Adipocyte (in vitro differentiated cells): ENCODE measurements around the gene MYO5B.

Source experiments
- DNase-seq: peaks from one replicate; pipeline ENCODE4 v3.0.0-alpha.2; 2015; ENCODE audit warnings: low read depth
- H3K27me3 ChIP-seq: replicated peaks from 2 replicates; pipeline ENCODE4 v1.7.0; 2013; ENCODE audit warnings: mild to moderate bottlenecking, low read length, moderate library complexity; ENCODE audit not compliant: control insufficient read depth, insufficient read depth
- H3K36me3 ChIP-seq: 2 replicates; pipeline ENCODE4 v1.7.0; 2013; ENCODE audit warnings: low read length, mild to moderate bottlenecking, moderate library complexity; ENCODE audit not compliant: control insufficient read depth, insufficient read depth, severe bottlenecking
- H3K4me1 ChIP-seq: 2 replicates; pipeline ENCODE4 v1.7.0; 2013; ENCODE audit warnings: mild to moderate bottlenecking, low read length, moderate library complexity; ENCODE audit not compliant: control insufficient read depth, insufficient read depth
- H3K4me3 ChIP-seq: 2 replicates; pipeline ENCODE4 v1.7.0; 2013; ENCODE audit warnings: mild to moderate bottlenecking, low read length, moderate library complexity
- H3K9ac ChIP-seq: 2 replicates; pipeline ENCODE4 v1.7.0; 2013; ENCODE audit warnings: mild to moderate bottlenecking, low read length, moderate library complexity
- H3K9me3 ChIP-seq: 2 replicates; pipeline ENCODE4 v1.7.0; 2013; ENCODE audit warnings: mild to moderate bottlenecking, low read length, moderate library complexity; ENCODE audit not compliant: control insufficient read depth

MYO5B gene

GRCh38 chr18:49966090-49966489 is 228.9 kb downstream of the MYO5B start:
- no peaks in the 10 kb centered on the region for H3K9me3 ChIP-seq

GRCh38 chr18:49963217-49963616 is 231.7 kb downstream of the MYO5B start:
- no peak for DNase-seq
- no peak overlapping the region for H3K9ac ChIP-seq
- H3K4me3 ChIP-seq, result no peak overlapping the region
- H3K9me3 ChIP-seq, result no peaks in the 10 kb centered on the region
- peaks cover 26% of the 10 kb centered on the region for H3K27me3 ChIP-seq
- H3K36me3 ChIP-seq, result no peaks in the 10 kb centered on the region
- no peaks in the 10 kb centered on the region for H3K4me1 ChIP-seq

More at GRCh38 chr18:49966090-49966489, 228.9 kb downstream of the MYO5B start:
- no peak for DNase-seq
- Histone ChIP-seq H3K4me3 (no peak overlapping the region), H3K36me3 (no peaks in the 10 kb centered on the region), H3K9ac (no peak overlapping the region), H3K4me1 (no peaks in the 10 kb centered on the region), H3K27me3 (peaks cover 26% of the 10 kb centered on the region)

- no peak overlapping the region for H3K9ac ChIP-seq
- H3K4me3 ChIP-seq, result no peak overlapping the region
- H3K9me3 ChIP-seq, result no peaks in the 10 kb centered on the region
- H3K36me3 ChIP-seq, result no peaks in the 10 kb centered on the region
- DNase-seq, result no peak
- no peaks in the 10 kb centered on the region for H3K4me1 ChIP-seq
- peaks cover 21% of the 10 kb centered on the region for H3K27me3 ChIP-seq
Measured at GRCh38 chr18:49961271-49961670, 233.7 kb downstream of the MYO5B start.

- Histone ChIP-seq H3K9ac (no peak overlapping the region), H3K9me3 (no peaks in the 10 kb centered on the region), H3K4me3 (no peak overlapping the region), H3K36me3 (no peaks in the 10 kb centered on the region), H3K4me1 (no peaks in the 10 kb centered on the region), H3K27me3 (peaks cover 18% of the 10 kb centered on the region)
- no peak for DNase-seq
Measured at GRCh38 chr18:49960376-49960775, 234.6 kb downstream of the MYO5B start.

GRCh38 chr18:49959176-49959575 is 235.8 kb downstream of the MYO5B start:
- no peak for DNase-seq

GRCh38 chr18:49955263-49955662 is 239.7 kb downstream of the MYO5B start:
- no peaks in the 10 kb centered on the region for H3K36me3 ChIP-seq
- H3K9me3 ChIP-seq, result no peaks in the 10 kb centered on the region
- H3K27me3 ChIP-seq, result peaks cover 36% of the 10 kb centered on the region
- H3K4me3 ChIP-seq, result no peak overlapping the region
- H3K9ac ChIP-seq, result no peak overlapping the region
- DNase-seq, result no peak
- H3K4me1 ChIP-seq, result no peaks in the 10 kb centered on the region

More at GRCh38 chr18:49959176-49959575, 235.8 kb downstream of the MYO5B start:
- peaks cover 17% of the 10 kb centered on the region for H3K27me3 ChIP-seq
- no peak overlapping the region for H3K9ac ChIP-seq
- H3K9me3 ChIP-seq, result no peaks in the 10 kb centered on the region
- H3K36me3 ChIP-seq, result no peaks in the 10 kb centered on the region
- H3K4me3 ChIP-seq, result no peak overlapping the region
- no peaks in the 10 kb centered on the region for H3K4me1 ChIP-seq

- no peak for DNase-seq
- Histone ChIP-seq H3K4me1 (peaks cover 4% of the 10 kb centered on the region), H3K9ac (no peak overlapping the region), H3K36me3 (no peaks in the 10 kb centered on the region), H3K27me3 (peaks cover 33% of the 10 kb centered on the region), H3K9me3 (no peaks in the 10 kb centered on the region), H3K4me3 (no peak overlapping the region)
Measured at GRCh38 chr18:49953391-49953790, 241.6 kb downstream of the MYO5B start.

GRCh38 chr18:49949951-49950395 is 245.0 kb downstream of the MYO5B start:
- Histone ChIP-seq H3K4me3 (no peak overlapping the region), H3K36me3 (no peaks in the 10 kb centered on the region), H3K9ac (no peak overlapping the region), H3K27me3 (peaks cover 33% of the 10 kb centered on the region), H3K4me1 (peaks cover 4% of the 10 kb centered on the region), H3K9me3 (no peaks in the 10 kb centered on the region)
- DNase-seq, result no peak

GRCh38 chr18:49948975-49949374 is 246.0 kb downstream of the MYO5B start:
- Histone ChIP-seq H3K4me3 (no peak overlapping the region), H3K36me3 (no peaks in the 10 kb centered on the region), H3K27me3 (peaks cover 25% of the 10 kb centered on the region), H3K4me1 (peaks cover 4% of the 10 kb centered on the region), H3K9ac (no peak overlapping the region), H3K9me3 (no peaks in the 10 kb centered on the region)
- no peak for DNase-seq

GRCh38 chr18:49944663-49945062 is 250.3 kb downstream of the MYO5B start:
- peaks cover 4% of the 10 kb centered on the region for H3K4me1 ChIP-seq
- no peaks in the 10 kb centered on the region for H3K9me3 ChIP-seq
- H3K4me3 ChIP-seq, result no peak overlapping the region
- H3K27me3 ChIP-seq, result no peaks in the 10 kb centered on the region
- H3K9ac ChIP-seq, result no peak overlapping the region
- no peaks in the 10 kb centered on the region for H3K36me3 ChIP-seq
- DNase-seq, result no peak

GRCh38 chr18:49936821-49937220 is 258.1 kb downstream of the MYO5B start:
- H3K4me1 ChIP-seq, result peaks cover 17% of the 10 kb centered on the region
- no peak for DNase-seq
- no peak overlapping the region for H3K9ac ChIP-seq
- H3K36me3 ChIP-seq, result no peaks in the 10 kb centered on the region
- no peaks in the 10 kb centered on the region for H3K9me3 ChIP-seq
- H3K27me3 ChIP-seq, result no peaks in the 10 kb centered on the region
- no peak overlapping the region for H3K4me3 ChIP-seq

- no peak for DNase-seq
- peaks cover 1% of the 10 kb centered on the region for H3K27me3 ChIP-seq
Measured at GRCh38 chr18:49935215-49935614, 259.7 kb downstream of the MYO5B start.

More at GRCh38 chr18:49935215-49935614, 259.7 kb downstream of the MYO5B start:
- Histone ChIP-seq H3K9me3 (no peaks in the 10 kb centered on the region), H3K4me1 (peaks cover 17% of the 10 kb centered on the region), H3K4me3 (no peak overlapping the region), H3K36me3 (no peaks in the 10 kb centered on the region), H3K9ac (peak overlapping the region; percentile 70)
